COR-L47 (cell line): Measurements from ENCODE around the gene TLR10.
"Not testable (repeated sequence)": the region's sequence is repeated elsewhere in the genome, so short reads cannot be mapped to it uniquely, and the experiment has no call there.

Experiments used
- DNase-seq: peaks from one replicate; lab custom pipeline; 2025; lab: John Stamatoyannopoulos, UW

TLR10 gene

DNA sequence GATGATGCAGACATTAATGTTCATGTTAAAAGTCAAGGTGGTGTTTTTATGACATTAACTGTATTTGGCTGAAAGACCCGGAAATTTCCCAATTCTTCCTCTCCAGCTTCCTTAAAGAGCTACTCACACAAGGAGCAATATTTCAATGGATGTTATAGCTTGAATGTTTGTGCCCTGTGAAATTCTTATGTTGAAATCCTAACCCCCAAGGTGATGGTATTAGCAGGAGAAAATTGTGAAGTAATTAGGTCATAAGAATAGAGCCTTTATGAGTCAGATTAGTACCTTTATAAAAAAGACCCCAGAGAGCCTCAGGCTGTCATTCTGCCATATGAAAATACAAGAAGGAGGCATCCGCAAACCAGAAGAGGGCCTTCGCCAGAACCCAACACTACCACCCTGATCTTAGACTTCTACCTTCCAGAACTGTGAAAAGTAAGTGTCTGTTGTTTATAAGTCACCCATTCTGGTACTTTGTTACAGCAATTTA lies 18.2 kb upstream of the TLR10 start:
- DNase-seq: no peak

DNA sequence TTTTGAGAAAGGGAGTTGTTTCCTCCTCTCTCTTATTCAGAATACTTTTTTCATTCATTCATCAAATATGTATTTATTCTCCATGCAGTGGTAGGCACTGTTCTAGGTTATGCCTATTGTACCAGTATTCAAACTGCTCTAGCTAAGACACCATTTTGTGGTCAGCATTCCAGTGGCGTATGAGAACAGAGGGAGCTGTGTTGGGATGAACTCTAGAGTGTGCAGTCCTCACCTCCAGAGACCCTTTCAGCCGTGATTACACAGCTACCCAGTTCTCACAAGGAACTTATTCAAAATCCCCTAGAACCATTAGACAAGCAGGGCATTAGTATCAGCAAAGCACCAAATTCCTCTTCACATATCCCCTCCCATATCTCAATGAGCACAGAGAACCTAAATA lies 17.6 kb upstream of the TLR10 start:
- no peak for DNase-seq

DNA sequence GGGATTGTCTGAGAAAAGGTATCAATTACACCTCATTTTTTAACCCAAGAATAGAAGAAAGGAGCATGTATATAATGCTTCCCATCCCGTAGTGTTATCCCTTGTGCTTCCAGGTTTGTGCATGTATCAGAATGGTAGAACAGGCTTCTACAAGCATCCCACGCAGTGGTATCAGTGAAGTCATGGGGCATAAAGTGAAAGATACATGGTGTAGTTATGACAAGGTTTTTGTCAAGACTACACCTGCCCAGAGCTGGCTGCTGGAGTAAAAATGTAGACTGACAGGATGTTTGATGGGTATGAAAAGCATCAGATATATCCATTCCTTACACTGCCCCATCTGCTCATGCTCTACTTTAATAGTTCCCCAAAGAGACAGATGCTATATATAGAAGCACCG lies 12.3 kb upstream of the TLR10 start:
- no peak for DNase-seq

DNA sequence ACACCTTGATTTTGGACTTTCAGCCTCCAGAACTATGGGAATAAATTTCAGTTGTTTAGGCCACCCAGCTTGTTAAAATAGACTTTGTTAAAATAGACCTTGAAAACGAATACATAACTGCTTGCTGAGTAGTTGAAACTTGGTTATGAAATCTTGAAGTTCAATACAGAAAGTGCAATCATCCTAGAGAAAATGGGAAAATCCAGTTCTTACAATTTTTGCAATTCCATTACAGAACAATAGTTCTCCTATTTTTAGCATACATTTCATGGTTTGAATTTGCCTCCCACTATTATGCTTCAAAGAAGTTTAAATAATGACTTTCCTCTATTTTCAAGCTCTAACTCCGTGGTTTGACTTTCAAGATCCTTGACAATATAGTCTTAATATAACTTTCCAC lies 11.3 kb upstream of the TLR10 start:
- no peak for DNase-seq

- DNase-seq: no peak
Observed at GRCh38 chr4:38791010-38791409, 8.2 kb upstream of the TLR10 start.

GRCh38 chr4:38788317-38788716 lies 5.5 kb upstream of the TLR10 start:
- no peak for DNase-seq

DNA sequence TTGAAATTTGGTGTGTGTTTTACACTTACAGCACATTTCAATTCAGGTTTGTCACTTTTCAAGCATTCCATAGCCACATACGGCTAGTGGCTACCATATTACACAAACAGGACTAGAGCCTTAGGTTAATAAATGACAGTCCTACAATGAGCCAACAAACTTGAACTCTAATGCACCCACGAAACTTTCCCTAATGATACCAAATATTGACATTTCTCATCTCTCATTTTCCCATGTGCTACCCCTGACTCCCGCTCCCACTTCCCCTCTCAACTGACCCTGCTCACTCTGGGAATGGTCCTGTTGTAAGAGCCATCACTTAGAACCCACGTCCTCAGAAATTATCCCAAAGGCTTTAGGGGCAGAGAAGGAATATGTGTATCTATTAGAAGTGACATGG lies 4.9 kb upstream of the TLR10 start:
- no peak for DNase-seq

- no peak for DNase-seq
Observed at GRCh38 chr4:38785901-38786402, 3.2 kb upstream of the TLR10 start.

GRCh38 chr4:38785041-38785790 lies 2.4 kb upstream of the TLR10 start:
- no peak for DNase-seq

- DNase-seq: no peak
Observed at GRCh38 chr4:38784141-38784540, 1.4 kb upstream of the TLR10 start.

GRCh38 chr4:38783109-38783460 lies 295 bp upstream of the TLR10 start:
- no peak for DNase-seq

DNA sequence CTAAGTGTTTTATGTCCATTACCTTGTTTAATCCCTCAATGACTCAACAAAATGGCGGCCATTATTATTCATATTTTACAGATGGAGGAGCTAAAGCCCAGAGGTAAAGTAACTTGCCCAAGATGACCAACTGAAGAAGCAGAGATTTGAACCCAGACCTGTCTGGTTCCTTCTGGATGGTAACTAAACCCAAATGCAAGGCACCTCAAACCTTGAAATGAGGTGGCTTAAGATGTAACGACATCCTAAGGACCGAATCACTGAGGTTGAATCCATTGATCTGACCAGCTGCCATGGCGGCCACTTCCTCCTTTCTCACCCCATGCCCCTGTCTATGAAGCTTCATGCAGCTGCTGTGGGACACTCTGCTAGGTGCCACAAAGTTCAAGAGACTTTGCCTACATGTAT lies 932 bp downstream of the TLR10 start:
- no peak for DNase-seq

DNA sequence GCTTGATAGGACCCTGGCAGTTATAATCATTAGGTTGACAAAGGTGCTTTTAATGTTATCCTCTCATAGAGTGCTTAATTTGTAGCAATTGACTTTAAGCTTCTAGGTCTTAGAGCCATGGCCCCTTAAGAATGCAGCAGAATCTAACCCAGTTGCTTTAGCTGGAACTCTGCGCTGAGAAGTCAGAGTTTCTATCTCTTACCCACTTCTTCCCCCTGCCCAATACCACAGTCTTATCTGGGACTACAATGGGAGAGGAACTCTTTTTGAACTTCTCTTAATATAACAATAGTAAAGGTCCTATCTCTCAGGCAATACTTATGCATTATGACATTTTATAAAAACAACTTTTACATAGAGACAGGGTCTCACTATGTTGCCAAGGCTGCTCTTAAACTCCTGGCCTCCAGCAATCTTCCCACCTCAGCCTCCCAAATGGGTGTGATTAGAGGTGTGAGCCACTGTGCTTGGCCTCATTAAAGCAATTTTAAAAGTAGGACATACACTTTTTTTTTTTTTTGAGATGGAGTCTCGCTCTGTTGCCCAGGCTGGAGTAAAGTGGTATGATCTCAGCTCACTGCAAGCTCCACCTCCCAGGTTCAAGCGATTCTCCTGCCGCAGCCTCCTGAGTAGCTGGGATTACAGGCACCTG lies 1.8 kb downstream of the TLR10 start:
- DNase-seq: no peak

DNA sequence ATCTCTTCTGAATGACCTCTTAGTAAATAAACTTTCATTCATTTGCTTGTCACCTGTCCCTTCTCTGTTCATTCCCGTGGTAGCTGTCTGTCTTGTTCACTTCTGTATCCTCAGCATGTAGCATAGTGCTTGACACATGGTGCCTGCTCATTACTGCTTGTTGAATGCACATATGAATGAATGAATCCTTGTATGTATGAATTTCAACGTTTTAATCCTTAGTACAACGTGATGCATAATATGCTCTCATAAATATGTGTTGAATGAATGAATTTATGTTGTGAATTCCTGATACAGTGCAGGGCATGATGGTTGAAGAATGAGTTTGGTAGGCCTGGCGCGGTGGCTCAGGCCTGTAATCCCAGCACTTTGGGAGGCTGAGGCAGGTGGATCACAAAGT lies 3.0 kb downstream of the TLR10 start:
- DNase-seq: no peak

- DNase-seq: not testable (repeated sequence)
Observed at GRCh38 chr4:38777925-38778324, 4.9 kb downstream of the TLR10 start.

DNA sequence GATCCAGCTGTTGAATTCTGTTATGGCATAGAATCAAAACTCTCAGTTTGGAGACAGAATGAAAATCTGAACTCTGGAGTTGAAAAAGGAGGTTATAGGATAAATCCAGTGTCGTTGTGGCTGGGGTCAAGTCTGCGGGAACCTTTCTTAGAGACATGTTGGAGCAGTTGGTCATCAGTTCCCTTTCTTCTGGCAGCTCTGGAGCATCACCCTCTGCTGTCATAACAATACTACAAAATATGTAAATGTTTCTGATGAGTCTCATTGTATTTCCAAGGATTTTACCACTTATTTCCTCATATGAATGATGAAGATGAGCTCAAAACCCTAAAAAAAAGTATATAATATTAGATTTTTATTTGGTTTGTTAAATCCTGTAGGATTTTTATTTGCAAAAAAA lies 7.5 kb downstream of the TLR10 start:
- DNase-seq: no peak

- DNase-seq: no peak
Observed at GRCh38 chr4:38774181-38774955, 8.4 kb downstream of the TLR10 start.

DNA sequence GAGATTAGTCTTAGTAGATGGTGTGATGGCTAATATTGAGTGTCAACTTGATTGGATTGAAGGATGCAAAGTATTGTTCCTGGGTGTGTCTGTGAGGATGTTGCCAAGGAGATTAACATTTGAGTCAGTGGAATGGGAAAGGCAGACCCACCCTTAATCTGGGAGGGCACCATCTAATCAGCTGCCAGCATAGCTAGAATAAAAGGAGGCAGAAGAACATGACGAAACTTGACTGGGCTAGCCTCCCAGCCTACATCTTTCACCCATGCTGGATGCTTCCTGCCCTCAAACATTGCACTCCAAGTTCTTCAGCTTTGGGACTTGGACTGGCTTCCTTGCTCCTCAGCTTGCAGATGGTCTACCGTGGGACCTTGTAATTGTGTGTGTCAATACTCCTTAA lies 12.5 kb downstream of the TLR10 start:
- DNase-seq: not testable (repeated sequence)

DNA sequence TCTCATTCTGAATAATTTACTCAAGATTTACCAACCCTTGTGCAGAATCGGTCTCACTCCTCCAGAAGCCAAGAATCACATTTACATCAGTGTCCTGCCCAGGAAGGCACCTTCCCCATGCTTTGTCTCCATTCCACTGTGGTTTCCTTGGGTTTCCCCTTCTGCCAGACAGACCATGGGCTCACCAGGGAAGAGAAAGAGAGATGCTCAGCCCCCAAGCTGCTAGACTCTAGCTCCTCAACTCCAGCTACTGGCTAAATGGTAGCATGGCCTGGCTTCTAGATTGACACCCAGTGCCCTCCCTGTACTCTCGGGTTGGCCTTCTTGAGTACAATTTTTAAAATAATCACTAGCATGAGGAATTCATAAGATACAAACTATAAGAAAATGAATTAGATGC lies 12.9 kb downstream of the TLR10 start:
- DNase-seq: no peak

- DNase-seq: no peak
Observed at GRCh38 chr4:38769441-38769840, 13.3 kb downstream of the TLR10 start.

DNA sequence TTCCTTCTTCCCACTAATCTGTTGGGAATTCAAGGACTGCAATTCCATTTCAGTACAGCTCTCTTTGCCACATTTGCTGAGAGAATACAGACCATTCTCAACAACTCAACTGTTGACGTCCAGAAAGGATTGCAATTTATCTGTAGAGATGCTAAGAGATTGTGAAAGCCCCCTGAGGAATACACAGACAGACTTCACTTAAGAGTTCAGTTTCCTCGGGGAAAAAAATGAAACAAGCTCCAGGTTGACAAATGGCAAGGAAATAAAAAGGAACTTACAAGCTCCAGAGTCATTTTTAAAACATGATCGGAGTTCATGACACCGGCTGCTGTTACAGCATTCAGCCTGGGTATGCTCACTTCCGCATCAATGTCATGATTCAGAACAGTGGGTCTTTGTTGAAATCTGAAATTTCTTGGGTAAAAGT lies 13.8 kb downstream of the TLR10 start:
- DNase-seq: no peak

- DNase-seq: not testable (repeated sequence)
Observed at GRCh38 chr4:38766940-38767339, 15.8 kb downstream of the TLR10 start.

DNA sequence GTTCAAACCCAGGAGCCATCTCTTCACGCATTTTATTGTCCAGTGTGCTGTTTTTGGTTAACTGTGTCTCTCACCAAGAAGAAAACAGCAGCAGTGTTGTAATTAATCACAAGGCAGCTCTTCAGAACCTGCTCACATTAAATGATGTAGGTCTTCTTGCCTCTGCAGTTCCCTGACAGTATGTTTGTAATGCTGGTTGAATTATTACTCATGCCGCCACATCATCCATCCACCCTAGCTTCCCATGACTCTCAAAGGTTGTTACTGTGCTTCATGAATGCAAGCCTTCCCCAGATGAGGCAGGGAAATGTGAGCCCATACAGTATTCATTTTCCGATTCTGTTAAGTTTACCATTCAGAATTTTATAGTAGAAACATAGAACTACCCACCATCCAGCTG lies 17.4 kb downstream of the TLR10 start:
- no peak for DNase-seq
